GM12878 (cell line): Measurements from ENCODE around the gene CBX2. TPM values are rescaled to one million over a fixed set of nuclear protein-coding genes. Genes with fewer than 3 reads are reported as not detected.

Source experiments
- ATAC-seq: fragments of 200-7000 bp; cut with Tn5 transposase; 3 replicates; pipeline ENCODE4 v1.9.1; 2020; ENCODE audit warnings: mild to moderate bottlenecking, moderate library complexity
- BruUV-seq: library from RNA; stranded (reverse); fragments of 400-500 nt; replicated peaks from 2 replicates; lab custom pipeline; 2021; lab: Mats Ljungman, UMichigan
- CTCF ChIA-PET: fragments of 300-600 bp; sonication (Branson Sonifier 250); formaldehyde crosslinking; extraction: SDS; loops from one replicate; lab custom pipeline; 2021; ENCODE audit warnings: inconsistent platforms; lab: Yijun Ruan, JAX
- POLR2A ChIA-PET: fragments of 350-600 bp; formaldehyde crosslinking; extraction: SDS; loops from one replicate; lab custom pipeline; 2021; ENCODE audit warnings: inconsistent platforms; lab: Charles Lee
- RAD21 ChIA-PET: fragments of 300-600 bp; sonication (Branson Sonifier 250); formaldehyde crosslinking; loops from one replicate; lab custom pipeline; 2023; ENCODE audit warnings: antibody characterized with exemption; ENCODE audit not compliant: unreplicated experiment; lab: Charles Lee
- SMC1A ChIA-PET: fragments of 300-600 bp; sonication (Branson Sonifier 250); formaldehyde crosslinking; loops from one replicate; lab custom pipeline; 2023; ENCODE audit not compliant: unreplicated experiment, uncharacterized antibody; lab: Charles Lee
- DNase-seq: peaks from one replicate; pipeline ENCODE4 v3.0.0-alpha.2; 2011; ENCODE audit warnings: low read depth, low spot score
- FAIRE-seq: peaks from 3 replicates; lab custom pipeline; 2011; peaks lifted over from hg19 to GRCh38; lab: Jason Lieb, UNC
- H2AFZ ChIP-seq: 2 replicates; pipeline ENCODE4 v1.6.0; 2011; ENCODE audit warnings: low read depth, low read length, control low read depth; ENCODE audit not compliant: control insufficient read depth
- H3K27ac ChIP-seq: 2 replicates; pipeline ENCODE4 v1.5.1; 2011; ENCODE audit warnings: control low read depth; ENCODE audit not compliant: control insufficient read depth, insufficient read depth
- H3K27me3 ChIP-seq, 2 experiments: replicated peaks in 1 of 2; 2 replicates each; pipeline versions ENCODE4 v1.6.0 to v1.6.1; 2011; ENCODE audit warnings: low read length in 1 of 2; ENCODE audit not compliant: control insufficient read depth in 2 of 2, insufficient read depth in 2 of 2
- H3K36me3 ChIP-seq, 2 experiments: 2 replicates each; pipeline ENCODE4 v1.5.1; 2011; ENCODE audit warnings: low read length in 1 of 2; ENCODE audit not compliant: control insufficient read depth in 2 of 2, insufficient read depth in 2 of 2
- H3K4me1 ChIP-seq: 2 replicates; pipeline ENCODE4 v1.6.1; 2011; ENCODE audit warnings: mild to moderate bottlenecking, low read length, moderate library complexity, mixed read lengths; ENCODE audit not compliant: control insufficient read depth, insufficient read depth
- H3K4me2 ChIP-seq: 2 replicates; pipeline ENCODE4 v1.6.0; 2011; ENCODE audit warnings: control low read depth; ENCODE audit not compliant: control insufficient read depth, insufficient read depth
- H3K4me3 ChIP-seq: fragments of 200-600 bp; sonication (generic); 2 replicates; pipeline ENCODE4 v1.5.1; 2016
- H3K79me2 ChIP-seq: 2 replicates; pipeline ENCODE4 v1.6.0; 2011; ENCODE audit warnings: low read length; ENCODE audit not compliant: control insufficient read depth, insufficient read depth
- H3K9ac ChIP-seq: 2 replicates; pipeline ENCODE4 v1.8.0; 2011; ENCODE audit warnings: low read length, control low read depth, mixed read lengths; ENCODE audit not compliant: control insufficient read depth, insufficient read depth
- H3K9me3 ChIP-seq: replicated peaks from 3 replicates; pipeline ENCODE4 v1.5.1; 2011; ENCODE audit warnings: mild to moderate bottlenecking, low read length; ENCODE audit not compliant: control insufficient read depth, insufficient read depth
- H4K20me1 ChIP-seq: 2 replicates; pipeline ENCODE4 v1.6.0; 2011; ENCODE audit not compliant: control insufficient read depth, insufficient read depth
- ATF7 ChIP-seq: fragments of 450-650 bp; IDR thresholded peaks from 2 replicates; pipeline ENCODE4 v1.6.1; 2016; ENCODE audit warnings: low read depth, mild to moderate bottlenecking
- BRCA1 ChIP-seq: IDR thresholded peaks from 2 replicates; pipeline ENCODE4 v1.6.1; 2011; ENCODE audit warnings: low read depth, low read length, improper control_type of control experiment
- CHD4 ChIP-seq: fragments of 200-600 bp; sonication (generic); IDR thresholded peaks from 2 replicates; pipeline ENCODE4 v1.6.1; 2016; ENCODE audit warnings: mild to moderate bottlenecking
- CTCF ChIP-seq, 3 experiments: IDR thresholded peaks in 2 of 3; conservative IDR thresholded peaks in 1 of 3; 2 replicates each; pipeline ENCODE4 v1.5.1; 2011; ENCODE audit warnings: low read depth in 3 of 3, low read length in 3 of 3, mild to moderate bottlenecking in 3 of 3, control low read depth in 2 of 3, moderate library complexity in 2 of 3, inconsistent platforms in 1 of 3, mixed read lengths in 1 of 3; ENCODE audit not compliant: control insufficient read depth in 2 of 3, insufficient read depth in 1 of 3; ENCODE audit errors: extremely low read depth in 1 of 3
- DPF2 ChIP-seq: fragments of 450-650 bp; IDR thresholded peaks from 2 replicates; pipeline ENCODE4 v1.6.1; 2017; ENCODE audit warnings: mild to moderate bottlenecking
- E2F4 ChIP-seq: IDR thresholded peaks from 2 replicates; pipeline ENCODE4 v1.6.1; 2012; ENCODE audit warnings: low read depth, low read length, improper control_type of control experiment
- E4F1 ChIP-seq: fragments of 450-650 bp; IDR thresholded peaks from 2 replicates; pipeline ENCODE4 v1.6.1; 2018; ENCODE audit warnings: borderline replicate concordance, mild to moderate bottlenecking; ENCODE audit not compliant: partially characterized antibody
- FOS ChIP-seq: IDR thresholded peaks from 3 replicates; pipeline ENCODE4 v1.6.1; 2011; ENCODE audit warnings: borderline replicate concordance; ENCODE audit not compliant: insufficient read length; ENCODE audit errors: extremely low read depth
- IKZF2 ChIP-seq, 2 experiments: fragments of 450-650 bp; IDR thresholded peaks; 2 replicates each; pipeline ENCODE4 v1.6.1; 2017; ENCODE audit warnings: mild to moderate bottlenecking in 2 of 2, moderate library complexity in 2 of 2
- MEF2B ChIP-seq: fragments of 450-650 bp; IDR thresholded peaks from 2 replicates; pipeline ENCODE4 v1.6.1; 2018; ENCODE audit warnings: mild to moderate bottlenecking, moderate library complexity; ENCODE audit not compliant: partially characterized antibody, poor library complexity, severe bottlenecking
- MTA2 ChIP-seq: fragments of 450-650 bp; IDR thresholded peaks from 2 replicates; pipeline ENCODE4 v1.6.1; 2016; ENCODE audit warnings: low read depth, mild to moderate bottlenecking, moderate library complexity
- PRDM15 ChIP-seq: fragments of 450-650 bp; formaldehyde crosslinking; IDR thresholded peaks from 2 replicates; pipeline ENCODE4 v1.4.0; 2020; ENCODE audit warnings: mild to moderate bottlenecking, moderate library complexity
- SPI1 ChIP-seq: IDR thresholded peaks from 2 replicates; pipeline ENCODE4 v1.6.1; 2011; ENCODE audit warnings: low read depth, mild to moderate bottlenecking, low read length, moderate library complexity, borderline replicate concordance; ENCODE audit not compliant: insufficient read depth
- SUPT20H ChIP-seq: IDR thresholded peaks from 2 replicates; pipeline ENCODE4 v1.6.1; 2011; ENCODE audit warnings: low read depth, mild to moderate bottlenecking, low read length, moderate library complexity, borderline replicate concordance; ENCODE audit not compliant: control insufficient read depth
- whole genome bisulfite sequencing: methylation state at CpG from one replicate; pipeline ENCODE4 v1.1.6; 2016; ENCODE audit warnings: low lambda C conversion rate; ENCODE audit not compliant: insufficient replicate concordance, insufficient coverage; ENCODE audit errors: missing lambda C conversion rate; 5-methylcytosine and 5-hydroxymethylcytosine counted together
- in situ Hi-C: fragments of 300-500 bp; cut with MboI; formaldehyde crosslinking; loops from 9 replicates; pipeline ENCODE4 v1.14.3; 2018; ENCODE audit warnings: mixed read lengths
- intact Hi-C: fragments of 100-400 bp; cut with micrococcal nuclease; formaldehyde crosslinking; loops from one replicate; pipeline ENCODE4 v1.14.2; 2022; ENCODE audit not compliant: unreplicated experiment
- polyA plus RNA-seq, 11 experiments: library from polyadenylated mRNA; depleted of rRNA in 4 of 11; unstranded in 6 of 11; stranded (reverse) in 5 of 11; fragments of >200 nt; fragmentation: Nextera tagmentation in 4 of 11; fragmentation: Illumina TruSeq in 1 of 11; extraction: Ambion mirVana in 4 of 11; extraction: Trizol in 1 of 11; gene quantifications; 1 replicate in 1 of 11; 2 replicates in 10 of 11; pipeline versions ENCODE4 v1.2.1 to v1.2.3, GENCODE V29; 2011 to 2016; ENCODE audit warnings: inconsistent platforms in 2 of 11, missing spikeins in 2 of 11, low read depth in 1 of 11
- total RNA-seq, 4 experiments: library from RNA; depleted of rRNA in 3 of 4; stranded (reverse); fragments of >200 nt in 3 of 4; fragmentation: Illumina TruSeq in 1 of 4; extraction: Trizol in 1 of 4; gene quantifications; 2 replicates each; pipeline versions ENCODE4 v1.2.1 to v1.2.3, GENCODE V29; 2013 to 2021

CBX2 gene
- total and polyA plus RNA-seq, 10 of the 15 experiments (the other 5 are each of a cell fraction or from before 2014, with no cell fraction given): 0.35 to 7.5 (median 4.2) TPM

GRCh38 chr17:79788455-79788854 lies 10.5 kb downstream of the CBX2 start:
- Histone ChIP-seq H3K4me1 (no peaks in the 10 kb centered on the region; the same call in 1 of the 2 replicates), H3K36me3 (no peaks in the 10 kb centered on the region), H3K27ac (no peak overlapping the region), H3K9me3 (no peaks in the 10 kb centered on the region), H3K4me2 (no peak overlapping the region), H3K27me3 (peaks cover 14 to 16% of the 10 kb centered on the region in 2 experiments; a peak in 3 of 4 replicates), H3K79me2 (no peaks in the 10 kb centered on the region), H2AFZ (no peak overlapping the region), H3K4me3 (no peak overlapping the region), H3K9ac (no peak overlapping the region), H4K20me1 (no peaks in the 10 kb centered on the region)
- ATAC-seq (no peak), FAIRE-seq (no peak), DNase-seq (no peak)
- ChIA-PET CTCF (interaction anchor here (0.8 to 2.2 kb wide), 8 partner anchors 20 to 206 kb away, joined by 3 to 21 read pairs (median 4); no protein-coding TSS in a partner anchor), POLR2A (no interaction called here), RAD21 (interaction anchor here (1.5 kb wide), 1 partner anchor 182 kb away, joined by 8 read pairs; no protein-coding TSS in a partner anchor), SMC1A (interaction anchor here (1.0 to 2.6 kb wide), 3 partner anchors 23 to 182 kb away, joined by 3 to 11 read pairs (median 7); no protein-coding TSS in a partner anchor)
- 22% methylated on average over 5 of the region's 5 CpGs for WGBS
- no TSS peak for BruUV-seq
- in situ Hi-C loops: loop anchor here (5.0 kb wide), 1 partner anchor 184 kb away; no protein-coding TSS in a partner anchor
- intact Hi-C loops: no loop called here
- TF ChIP-seq CTCF (IDR thresholded peaks at IDR 0.05 in 2 of 3, conservative IDR thresholded peaks at IDR 0.05 in 1 of 3; ENCODE audit: control insufficient read depth in 2 of 3, extremely low read depth in 1 of 3, insufficient read depth in 1 of 3, low read depth in 3 of 3, low read length in 3 of 3): no peak
- TF ChIP-seq E4F1: no peak
- no peak for TF ChIP-seq BRCA1
- no peak for TF ChIP-seq MEF2B
- no peak for TF ChIP-seq SPI1
- TF ChIP-seq CHD4: no peak
- no peak for TF ChIP-seq DPF2
- no peak for TF ChIP-seq E2F4
- no peak for TF ChIP-seq IKZF2 (IDR thresholded peaks at IDR 0.05)
- no peak for TF ChIP-seq FOS
- TF ChIP-seq SUPT20H: no peak
- no peak for TF ChIP-seq ATF7
- no peak for TF ChIP-seq MTA2
- no peak for TF ChIP-seq PRDM15 (CRISPR knock-in tag)
